Motor neuron (in vitro differentiated cells): ENCODE measurements around the gene TMEM117. TPM values are rescaled to one million over a fixed set of nuclear protein-coding genes. Genes with fewer than 3 reads are reported as not detected.
A peak's percentile ranks its signal among the peaks of the same experiment; 100 is the strongest.

Experiments
- ATAC-seq, 8 experiments: fragments of 200-7000 bp; cut with Tn5 transposase; replicated peaks in 6 of 8; 2 replicates each; pipeline ENCODE4 v1.8.0; 2021; ENCODE audit warnings: mild to moderate bottlenecking in 8 of 8, moderate library complexity in 8 of 8
- H3K27ac ChIP-seq, 2 donors: fragments of 250-450 bp; sonication (Bioruptor Pico); 2 replicates each; pipeline ENCODE4 v1.9.0; 2021; ENCODE audit warnings: antibody characterized with exemption in 2 of 2, mild to moderate bottlenecking in 2 of 2, moderate library complexity in 1 of 2
- H3K4me1 ChIP-seq, 2 donors: fragments of 250-450 bp; sonication (Bioruptor Pico); replicated peaks in 1 of 2; 2 replicates each; pipeline ENCODE4 v1.6.1; 2021; ENCODE audit warnings: antibody characterized with exemption in 2 of 2, mild to moderate bottlenecking in 2 of 2, moderate library complexity in 1 of 2
- H3K4me3 ChIP-seq, 5 donors: fragments of 250-450 bp; sonication (Bioruptor Pico); 2 replicates each; pipeline ENCODE4 v1.9.0; 2021; ENCODE audit warnings: antibody characterized with exemption in 5 of 5, mild to moderate bottlenecking in 5 of 5, moderate library complexity in 4 of 5
- WGBS, 10 experiments: fragments of 450-650 bp; shearing (Covaris generic); methylation state at CpG; one replicate each; pipeline ENCODE4 v1.0.0; 2022; 5-methylcytosine and 5-hydroxymethylcytosine counted together
- in situ Hi-C, 9 experiments: fragments of 400-800 bp; cut with MboI; loops; one replicate each; pipeline ENCODE4 v1.15.0; 2021; ENCODE audit warnings: low sequenced_read_pairs in 9 of 9, low pct_unique_long_range_greater_than_20kb in 2 of 9; ENCODE audit not compliant: unreplicated experiment in 9 of 9
- total RNA-seq, 8 experiments: library from RNA; unstranded; fragments of 300-600 nt; gene quantifications; 2 replicates each; pipeline versions ENCODE4 v1.2.3 to v1.2.4, GENCODE V29; 2022

TMEM117 gene
- total RNA-seq, 8 experiments from 2014 or later: 3.1 to 13.2 (median 7.0) TPM

- ATAC-seq: peak in 1 of 8 experiments; percentile 42
- H3K4me1 ChIP-seq: no peaks in the 10 kb centered on the region
- in situ Hi-C loops: no loop called here
- no peak overlapping the region for H3K27ac ChIP-seq
- WGBS, 10 experiments: 60 to 100% (median 90%) methylated on average over 1 to 2 of the region's 2 CpGs; no CpG with 5 or more reads in 2 of the 10 experiments
- H3K4me3 ChIP-seq: no peak overlapping the region
These were observed 146.7 kb downstream of the TMEM117 start for GRCh38 chr12:43982544-43982943.

- no peak overlapping the region for H3K4me3 ChIP-seq
- ATAC-seq: peak in 3 of 8 experiments; percentile 43 to 91 (median 75)
- WGBS, 10 experiments: 25 to 95% (median 70%) methylated on average over 1 to 5 of the region's 5 CpGs
- in situ Hi-C loops: no loop called here
- no peak overlapping the region for H3K27ac ChIP-seq
- H3K4me1 ChIP-seq: no peaks in the 10 kb centered on the region
These were observed 153.1 kb downstream of the TMEM117 start for GRCh38 chr12:43988838-43989560.

GRCh38 chr12:43992856-43993255 is 157.0 kb downstream of the TMEM117 start:
- no peaks in the 10 kb centered on the region for H3K4me1 ChIP-seq
- no peak overlapping the region for H3K4me3 ChIP-seq
- no peak overlapping the region for H3K27ac ChIP-seq
- in situ Hi-C loops: no loop called here
- ATAC-seq: no peak

- Histone ChIP-seq H3K27ac (no peak overlapping the region), H3K4me1 (no peaks in the 10 kb centered on the region), H3K4me3 (no peak overlapping the region)
- ATAC-seq: peak in 3 of 8 experiments; percentile 97 to 98 (median 98)
- in situ Hi-C loops: loop anchor here in 5 of 9 experiments (25.0 kb wide), 2 partner anchors 287 to 937 kb away; no protein-coding TSS in a partner anchor
- WGBS, 10 experiments: 0 to 100% (median 80%) methylated on average over 1 to 4 of the region's 5 CpGs; no CpG with 5 or more reads in 1 of the 10 experiments
These were observed 164.6 kb downstream of the TMEM117 start for GRCh38 chr12:44000309-44000952.

GRCh38 chr12:44002607-44003006 is 166.7 kb downstream of the TMEM117 start:
- H3K4me1 ChIP-seq: no peaks in the 10 kb centered on the region
- no peak for ATAC-seq
- WGBS, 10 experiments: 60 to 100% (median 100%) methylated on average over 1 to 2 of the region's 2 CpGs; no CpG with 5 or more reads in 5 of the 10 experiments
- in situ Hi-C loops: loop anchor here in 5 of 9 experiments (25.0 kb wide), 2 partner anchors 285 to 935 kb away; no protein-coding TSS in a partner anchor
- H3K4me3 ChIP-seq: no peak overlapping the region
- H3K27ac ChIP-seq: no peak overlapping the region

GRCh38 chr12:44003721-44004120 is 167.8 kb downstream of the TMEM117 start:
- Histone ChIP-seq H3K4me1 (no peaks in the 10 kb centered on the region), H3K27ac (no peak overlapping the region), H3K4me3 (no peak overlapping the region)
- in situ Hi-C loops: loop anchor here in 5 of 9 experiments (25.0 kb wide), 2 partner anchors 284 to 934 kb away; no protein-coding TSS in a partner anchor
- no peak for ATAC-seq

- Histone ChIP-seq H3K4me3 (no peak overlapping the region), H3K27ac (no peak overlapping the region), H3K4me1 (no peaks in the 10 kb centered on the region)
- WGBS, 10 experiments: 0 to 11% (median 0%) methylated on average over 1 to 3 of the region's 3 CpGs; no CpG with 5 or more reads in 1 of the 10 experiments
- in situ Hi-C loops: loop anchor here in 5 of 9 experiments (25.0 kb wide), 2 partner anchors 272 to 922 kb away; no protein-coding TSS in a partner anchor
- ATAC-seq: peak in 6 of 8 experiments; percentile 33 to 68 (median 42)
These were observed 179.6 kb downstream of the TMEM117 start for GRCh38 chr12:44015333-44015941.

- no peak for ATAC-seq
- in situ Hi-C loops: loop anchor here in 5 of 9 experiments (25.0 kb wide), 2 partner anchors 270 to 920 kb away; no protein-coding TSS in a partner anchor
- H3K4me3 ChIP-seq: no peak overlapping the region
- H3K4me1 ChIP-seq: no peaks in the 10 kb centered on the region
- H3K27ac ChIP-seq: no peak overlapping the region
These were observed 181.3 kb downstream of the TMEM117 start for GRCh38 chr12:44017216-44017615.

GRCh38 chr12:44019118-44019517 is 183.2 kb downstream of the TMEM117 start:
- 40 to 100% (median 67%) methylated on average over 1 to 2 of the region's 2 CpGs; no CpG with 5 or more reads in 3 of the 10 experiments for whole genome bisulfite sequencing, 10 experiments
- H3K27ac ChIP-seq: no peak overlapping the region
- in situ Hi-C loops: loop anchor here in 5 of 9 experiments (25.0 kb wide), 2 partner anchors 268 to 918 kb away; no protein-coding TSS in a partner anchor
- H3K4me3 ChIP-seq: no peak overlapping the region
- ATAC-seq: no peak
- H3K4me1 ChIP-seq: no peaks in the 10 kb centered on the region

- in situ Hi-C loops: loop anchor here in 5 of 9 experiments (25.0 kb wide), 2 partner anchors 267 to 917 kb away; no protein-coding TSS in a partner anchor
These were observed 184.7 kb downstream of the TMEM117 start for GRCh38 chr12:44020555-44020954.

GRCh38 chr12:44021471-44021971 is 185.6 kb downstream of the TMEM117 start:
- in situ Hi-C loops: loop anchor here in 5 of 9 experiments (25.0 kb wide), 2 partner anchors 266 to 916 kb away; no protein-coding TSS in a partner anchor
- Histone ChIP-seq H3K4me1 (no peaks in the 10 kb centered on the region), H3K27ac (no peak overlapping the region), H3K4me3 (no peak overlapping the region)
- 60 to 100% (median 95%) methylated on average over 1 of the region's 1 CpG; no CpG with 5 or more reads in 4 of the 10 experiments for WGBS, 10 experiments
- peak in 2 of 8 experiments; percentile 41 to 43 for ATAC-seq

More at GRCh38 chr12:44020555-44020954, 184.7 kb downstream of the TMEM117 start:
- WGBS, 10 experiments: 0 to 100% (median 86%) methylated on average over 1 of the region's 1 CpG; no CpG with 5 or more reads in 1 of the 10 experiments
- Histone ChIP-seq H3K27ac (no peak overlapping the region), H3K4me1 (no peaks in the 10 kb centered on the region), H3K4me3 (no peak overlapping the region)
- ATAC-seq: peak in 1 of 8 experiments; percentile 65

- Histone ChIP-seq H3K27ac (no peak overlapping the region), H3K4me3 (no peak overlapping the region), H3K4me1 (no peaks in the 10 kb centered on the region)
- 36 to 89% (median 64%) methylated on average over 2 to 3 of the region's 3 CpGs for WGBS, 10 experiments
- no peak for ATAC-seq
- in situ Hi-C loops: no loop called here
These were observed 189.6 kb downstream of the TMEM117 start for GRCh38 chr12:44025499-44025898.
